ENCODE measurements around the gene OR5AU1.

GRCh38 chr14:21202463-21203358 lies 46.8 kb upstream of the OR5AU1 start:
- TF ChIP-seq CTCF (IDR thresholded peaks at IDR 0.05; ENCODE audit: poor library complexity), result no peak
- no peak for TF ChIP-seq EZH2phosphoT487 (IDR thresholded peaks at IDR 0.05; ENCODE audit: low read depth, severe bottlenecking, unreplicated experiment)
- no peak for TF ChIP-seq EZH2 (IDR thresholded peaks at IDR 0.05; ENCODE audit: borderline replicate concordance)

Measured in hepatocyte (in vitro differentiated cells).